GM13976 (cell line): ENCODE measurements around the gene SERPINB5.
A peak's percentile ranks its signal among the peaks of the same experiment; 100 is the strongest.

Experiments used
- DNase-seq: peaks from one replicate; pipeline ENCODE4 v3.0.0; 2012; ENCODE audit warnings: low spot score
- CTCF ChIP-seq: IDR thresholded peaks from 2 replicates; pipeline ENCODE4 v1.5.1; 2012; ENCODE audit warnings: borderline replicate concordance, mild to moderate bottlenecking; ENCODE audit not compliant: insufficient read depth; ENCODE audit errors: extremely low read depth, missing control alignments, control extremely low read depth
- in situ Hi-C: fragments of 300-500 bp; cut with MboI; formaldehyde crosslinking; loops from one replicate; pipeline ENCODE4 v1.12.0; 2022; ENCODE audit warnings: low sequenced_read_pairs, mixed read lengths, inconsistent platforms; ENCODE audit not compliant: unreplicated experiment

The SERPINB5 gene

GRCh38 chr18:63439334-63439733 lies 37.4 kb upstream of the SERPINB5 start:
- peak; percentile 58 for TF ChIP-seq CTCF
- in situ Hi-C loops = loop anchor here (25.0 kb wide), 1 partner anchor 302 kb away; no protein-coding TSS in a partner anchor
- DNase-seq = peak; percentile 57

- no peak for TF ChIP-seq CTCF
- in situ Hi-C loops = loop anchor here (10.0 to 25.0 kb wide), 2 partner anchors 303 to 425 kb away; no protein-coding TSS in a partner anchor
- DNase-seq = no peak
Observed at GRCh38 chr18:63440219-63440618, 36.5 kb upstream of the SERPINB5 start.

- in situ Hi-C loops = loop anchor here (10.0 to 25.0 kb wide), 2 partner anchors 304 to 426 kb away; no protein-coding TSS in a partner anchor
- no peak for DNase-seq
- TF ChIP-seq CTCF = no peak
Observed at GRCh38 chr18:63440881-63441280, 35.9 kb upstream of the SERPINB5 start.

GRCh38 chr18:63443829-63444228 lies 32.9 kb upstream of the SERPINB5 start:
- in situ Hi-C loops = loop anchor here (10.0 to 25.0 kb wide), 2 partner anchors 307 to 429 kb away; no protein-coding TSS in a partner anchor
- no peak for TF ChIP-seq CTCF
- no peak for DNase-seq

- in situ Hi-C loops = loop anchor here (10.0 to 25.0 kb wide), 2 partner anchors 307 to 430 kb away; no protein-coding TSS in a partner anchor
- no peak for DNase-seq
- no peak for TF ChIP-seq CTCF
Observed at GRCh38 chr18:63444580-63444979, 32.2 kb upstream of the SERPINB5 start.

GRCh38 chr18:63445037-63445436 lies 31.7 kb upstream of the SERPINB5 start:
- DNase-seq = no peak
- no peak for TF ChIP-seq CTCF
- in situ Hi-C loops = loop anchor here (10.0 to 25.0 kb wide), 2 partner anchors 308 to 430 kb away; no protein-coding TSS in a partner anchor

DNA sequence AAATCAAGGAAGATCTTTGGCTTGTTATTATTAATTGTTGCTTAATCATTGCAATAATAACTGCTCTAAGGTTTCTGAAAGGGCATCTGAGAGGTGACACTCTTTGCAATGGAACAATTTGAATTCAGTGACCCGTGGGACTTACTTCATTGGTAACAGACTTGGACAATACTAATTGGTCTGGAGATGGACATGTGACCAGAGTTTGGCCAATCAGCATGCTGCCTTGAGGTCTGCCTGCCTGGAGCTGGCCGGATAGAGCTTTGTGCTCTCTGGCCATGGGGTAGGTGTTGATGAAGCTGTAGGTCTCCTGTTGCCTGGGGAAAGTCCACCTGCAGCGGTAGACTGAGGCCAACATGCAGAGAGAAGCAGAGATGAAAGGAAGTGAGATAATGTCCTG lies 30.5 kb upstream of the SERPINB5 start:
- in situ Hi-C loops = loop anchor here (10.0 to 25.0 kb wide), 2 partner anchors 309 to 431 kb away; no protein-coding TSS in a partner anchor
- no peak for DNase-seq
- TF ChIP-seq CTCF = no peak
